Loucy (cell line): Measurements from ENCODE around the gene RGS1.

Experiments
- H2AFZ ChIP-seq: fragments of 200-600 bp; sonication (generic); 2 replicates; pipeline ENCODE4 v1.6.0; 2016; ENCODE audit warnings: antibody characterized with exemption, mild to moderate bottlenecking, low read length, moderate library complexity
- H3F3A ChIP-seq: fragments of 200-600 bp; 2 replicates; pipeline ENCODE4 v1.6.0; 2016; ENCODE audit warnings: antibody characterized with exemption, low read depth, mild to moderate bottlenecking
- H3K27me3 ChIP-seq: fragments of 200-600 bp; sonication (generic); 2 replicates; pipeline ENCODE4 v1.6.1; 2014; ENCODE audit warnings: low read length, mild to moderate bottlenecking; ENCODE audit not compliant: insufficient read depth, poor library complexity, severe bottlenecking
- H3K36me3 ChIP-seq: fragments of 200-600 bp; sonication (generic); 2 replicates; pipeline ENCODE4 v1.6.1; 2016; ENCODE audit warnings: low read length; ENCODE audit not compliant: insufficient read depth
- H3K4me1 ChIP-seq: fragments of 200-600 bp; sonication (generic); 2 replicates; pipeline ENCODE4 v1.5.1; 2014; ENCODE audit warnings: low read length, mild to moderate bottlenecking; ENCODE audit not compliant: insufficient read depth, poor library complexity, severe bottlenecking
- H3K4me2 ChIP-seq: fragments of 200-600 bp; sonication (generic); 2 replicates; pipeline ENCODE4 v1.6.0; 2014; ENCODE audit warnings: antibody characterized with exemption, low read length, low read depth, mild to moderate bottlenecking; ENCODE audit not compliant: poor library complexity, severe bottlenecking
- H3K4me3 ChIP-seq: fragments of 200-600 bp; sonication (generic); 2 replicates; pipeline ENCODE4 v1.5.1; 2014; ENCODE audit warnings: low read length, mild to moderate bottlenecking, mixed read lengths; ENCODE audit not compliant: poor library complexity, severe bottlenecking
- H3K79me2 ChIP-seq: fragments of 200-600 bp; sonication (generic); 2 replicates; pipeline ENCODE4 v1.6.1; 2014; ENCODE audit warnings: low read length; ENCODE audit not compliant: insufficient read depth
- H3K9ac ChIP-seq: fragments of 200-600 bp; sonication (generic); 2 replicates; pipeline ENCODE4 v1.6.0; 2014; ENCODE audit warnings: mild to moderate bottlenecking, low read depth, low read length, moderate library complexity; ENCODE audit not compliant: poor library complexity, severe bottlenecking
- H3K9me2 ChIP-seq: fragments of 200-600 bp; sonication (generic); replicated peaks from 2 replicates; pipeline ENCODE4 v1.6.1; 2016; ENCODE audit warnings: low read depth, low read length, mixed read lengths
- H3K9me3 ChIP-seq: fragments of 200-600 bp; sonication (generic); 2 replicates; pipeline ENCODE4 v1.6.1; 2014; ENCODE audit warnings: mild to moderate bottlenecking, antibody characterized with exemption, low read length, low read depth; ENCODE audit not compliant: insufficient read depth
- H4K20me1 ChIP-seq: fragments of 200-600 bp; sonication (generic); 2 replicates; pipeline ENCODE4 v1.6.0; 2014; ENCODE audit warnings: antibody characterized with exemption, low read length, mild to moderate bottlenecking; ENCODE audit not compliant: insufficient read depth, poor library complexity, severe bottlenecking
- EZH2phosphoT487 ChIP-seq: fragments of 200-600 bp; IDR thresholded peaks from 2 replicates; pipeline ENCODE4 v1.6.1; 2018; ENCODE audit warnings: antibody characterized with exemption, mild to moderate bottlenecking, moderate library complexity, borderline replicate concordance
- TF ChIP-seq, protein P1 (sequence below): fragments of 200-600 bp; sonication (generic); conservative IDR thresholded peaks from 2 replicates; pipeline ENCODE4 v1.5.1; 2014; ENCODE audit warnings: mild to moderate bottlenecking, antibody characterized with exemption, low read length

Gene RGS1

DNA sequence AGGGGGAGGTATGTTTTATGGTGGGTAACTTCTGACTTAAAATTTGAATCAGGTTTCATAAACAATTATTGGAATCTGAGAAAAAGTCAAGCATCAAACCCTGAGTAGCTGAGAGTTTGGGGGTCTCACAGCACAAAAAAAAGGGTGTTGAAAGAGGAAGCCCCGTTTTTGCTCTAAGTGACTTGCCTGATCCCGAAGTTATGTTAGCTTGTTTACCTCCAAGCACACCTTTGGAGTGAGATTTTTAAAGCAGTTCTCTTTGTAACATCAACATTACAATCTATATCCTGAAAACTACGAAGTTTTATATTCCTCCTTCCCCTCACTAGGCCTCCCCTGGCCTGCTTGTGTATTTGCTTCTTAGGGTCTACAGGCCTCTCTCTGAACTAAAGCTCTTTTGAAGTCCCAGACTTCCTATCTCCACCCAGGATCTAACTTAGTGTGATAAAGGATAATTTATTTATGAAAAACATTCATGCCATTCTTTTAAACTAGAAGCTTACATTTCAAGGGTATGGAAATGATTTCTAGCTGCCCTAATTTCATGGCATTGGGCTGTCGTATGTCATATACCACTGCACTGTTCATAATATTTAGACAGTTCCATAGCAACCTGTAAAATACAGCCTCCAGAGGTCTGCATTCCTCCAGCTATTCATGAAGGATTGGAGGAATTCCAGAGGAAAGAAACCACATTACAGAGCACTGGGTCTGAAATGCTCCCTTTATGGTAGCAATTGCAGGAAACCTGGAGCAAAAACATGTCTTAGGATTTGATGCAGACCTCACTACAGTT is 36.1 kb upstream of the RGS1 start:
- H3K4me2 ChIP-seq = peak overlapping the region; percentile 39
- no peaks in the 10 kb centered on the region for H3F3A ChIP-seq
- H3K79me2 ChIP-seq = no peaks in the 10 kb centered on the region
- TF ChIP-seq, protein P1, sequence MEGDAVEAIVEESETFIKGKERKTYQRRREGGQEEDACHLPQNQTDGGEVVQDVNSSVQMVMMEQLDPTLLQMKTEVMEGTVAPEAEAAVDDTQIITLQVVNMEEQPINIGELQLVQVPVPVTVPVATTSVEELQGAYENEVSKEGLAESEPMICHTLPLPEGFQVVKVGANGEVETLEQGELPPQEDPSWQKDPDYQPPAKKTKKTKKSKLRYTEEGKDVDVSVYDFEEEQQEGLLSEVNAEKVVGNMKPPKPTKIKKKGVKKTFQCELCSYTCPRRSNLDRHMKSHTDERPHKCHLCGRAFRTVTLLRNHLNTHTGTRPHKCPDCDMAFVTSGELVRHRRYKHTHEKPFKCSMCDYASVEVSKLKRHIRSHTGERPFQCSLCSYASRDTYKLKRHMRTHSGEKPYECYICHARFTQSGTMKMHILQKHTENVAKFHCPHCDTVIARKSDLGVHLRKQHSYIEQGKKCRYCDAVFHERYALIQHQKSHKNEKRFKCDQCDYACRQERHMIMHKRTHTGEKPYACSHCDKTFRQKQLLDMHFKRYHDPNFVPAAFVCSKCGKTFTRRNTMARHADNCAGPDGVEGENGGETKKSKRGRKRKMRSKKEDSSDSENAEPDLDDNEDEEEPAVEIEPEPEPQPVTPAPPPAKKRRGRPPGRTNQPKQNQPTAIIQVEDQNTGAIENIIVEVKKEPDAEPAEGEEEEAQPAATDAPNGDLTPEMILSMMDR = no peak
- TF ChIP-seq EZH2phosphoT487 = no peak
- H3K9me3 ChIP-seq = 0 out of 2 replicates have a peak, but pooled peaks cover 2% of the 10 kb centered on the region
- no peaks in the 10 kb centered on the region for H4K20me1 ChIP-seq
- H3K4me1 ChIP-seq = peaks cover 28% of the 10 kb centered on the region
- peak overlapping the region; percentile 6 for H3K9ac ChIP-seq
- no peaks in the 10 kb centered on the region for H3K36me3 ChIP-seq
- H3K9me2 ChIP-seq = no peaks in the 10 kb centered on the region
- no peak overlapping the region for H3K4me3 ChIP-seq
- no peaks in the 10 kb centered on the region for H3K27me3 ChIP-seq
- no peak overlapping the region for H2AFZ ChIP-seq

DNA sequence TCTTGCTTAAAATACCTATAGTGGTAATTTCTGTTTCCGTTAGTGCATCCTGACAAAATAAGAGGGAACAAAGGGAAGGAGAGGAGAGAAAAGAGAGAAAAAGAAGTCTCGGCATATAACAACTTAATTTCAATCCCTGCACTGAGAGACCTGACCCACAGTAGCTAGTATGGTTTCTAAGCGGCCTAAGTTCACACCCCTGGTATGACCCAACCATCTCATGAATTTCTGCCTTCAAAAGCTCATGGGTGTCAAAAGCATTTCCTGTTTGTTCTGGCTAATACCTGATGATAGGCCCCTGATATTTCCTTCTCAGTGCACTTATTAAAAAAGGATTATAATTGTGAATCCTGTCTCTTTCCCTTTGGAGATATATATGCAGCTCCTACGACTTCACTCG is 32.1 kb upstream of the RGS1 start:
- H4K20me1 ChIP-seq = no peaks in the 10 kb centered on the region
- H3K9me2 ChIP-seq = no peaks in the 10 kb centered on the region
- no peaks in the 10 kb centered on the region for H3K36me3 ChIP-seq
- H3K4me3 ChIP-seq = no peak overlapping the region
- no peaks in the 10 kb centered on the region for H3K9me3 ChIP-seq
- H3K27me3 ChIP-seq = no peaks in the 10 kb centered on the region
- no peak overlapping the region for H3K9ac ChIP-seq
- TF ChIP-seq EZH2phosphoT487 = no peak
- TF ChIP-seq, protein P1 = no peak
- no peaks in the 10 kb centered on the region for H3K79me2 ChIP-seq
- peaks cover 47% of the 10 kb centered on the region for H3K4me1 ChIP-seq
- H3K4me2 ChIP-seq = no peak overlapping the region
- H2AFZ ChIP-seq = no peak overlapping the region
- no peaks in the 10 kb centered on the region for H3F3A ChIP-seq

DNA sequence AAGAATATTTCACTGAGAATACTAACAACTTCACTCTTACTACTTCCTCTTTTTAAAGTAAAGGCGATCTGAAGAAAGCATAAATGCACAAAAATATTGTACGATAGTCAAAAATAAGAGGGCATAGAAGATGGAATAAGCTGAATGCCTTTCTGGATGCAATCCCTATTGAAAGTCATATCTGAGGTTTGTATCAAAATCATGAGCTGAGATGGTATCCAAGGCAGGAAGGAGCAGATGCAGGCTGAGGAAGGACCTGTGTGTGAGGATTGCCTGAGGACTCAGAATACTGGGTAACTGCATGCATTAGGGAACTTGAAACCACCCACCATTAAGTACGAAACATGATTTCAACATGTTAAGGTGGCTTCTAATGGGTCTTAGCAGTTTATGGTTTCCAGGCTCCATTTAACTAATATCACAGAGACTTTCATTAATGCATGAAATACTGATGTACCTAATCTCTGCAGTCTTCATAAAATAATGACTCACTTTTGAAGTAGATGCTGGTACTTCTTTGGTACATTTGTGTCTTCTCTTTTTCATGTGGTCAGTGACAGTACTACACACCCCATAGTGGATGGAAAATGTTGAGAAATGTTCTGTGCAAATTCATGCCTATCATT is 29.6 kb upstream of the RGS1 start:
- no peaks in the 10 kb centered on the region for H3K9me2 ChIP-seq
- H3K4me2 ChIP-seq = no peak overlapping the region
- no peaks in the 10 kb centered on the region for H3K9me3 ChIP-seq
- no peak overlapping the region for H3K9ac ChIP-seq
- H3K27me3 ChIP-seq = no peaks in the 10 kb centered on the region
- H3K4me3 ChIP-seq = no peak overlapping the region
- peaks cover 44% of the 10 kb centered on the region for H3K4me1 ChIP-seq
- no peaks in the 10 kb centered on the region for H3K36me3 ChIP-seq
- TF ChIP-seq EZH2phosphoT487 = no peak
- TF ChIP-seq, protein P1 = peak; percentile 32
- no peaks in the 10 kb centered on the region for H3K79me2 ChIP-seq
- H4K20me1 ChIP-seq = no peaks in the 10 kb centered on the region
- H2AFZ ChIP-seq = no peak overlapping the region
- peaks cover 7% of the 10 kb centered on the region; the same call in 1 of the 2 replicates for H3F3A ChIP-seq
